Neural cell (in vitro differentiated cells): ENCODE results near the gene NEURL2. TPM values are rescaled to one million over a fixed set of nuclear protein-coding genes. Genes with fewer than 3 reads are reported as not detected.

ENCODE experiments used
- H2AFZ ChIP-seq: fragments of 200-600, 300-800 bp; sonication (generic), shearing (Covaris generic); 2 replicates; pipeline ENCODE4 v1.6.0; 2014; ENCODE audit warnings: low read depth, mild to moderate bottlenecking, antibody characterized with exemption, low read length, moderate library complexity
- H3F3A ChIP-seq: fragments of 200-600 bp; shearing (Covaris generic); 2 replicates; pipeline ENCODE4 v1.6.1; 2016; ENCODE audit warnings: mild to moderate bottlenecking, moderate library complexity, mixed read lengths, antibody characterized with exemption, low read length; ENCODE audit not compliant: insufficient read depth, poor library complexity, severe bottlenecking
- H3K27ac ChIP-seq: fragments of 200-600, 300-800 bp; sonication (generic), shearing (Covaris generic); 2 replicates; pipeline ENCODE4 v1.5.1; 2014; ENCODE audit warnings: mild to moderate bottlenecking, low read length, moderate library complexity
- H3K27me3 ChIP-seq: fragments of 300-800, 200-600 bp; sonication (generic), shearing (Covaris generic); 2 replicates; pipeline ENCODE4 v1.6.0; 2014; ENCODE audit warnings: mild to moderate bottlenecking, low read depth, low read length, moderate library complexity; ENCODE audit not compliant: insufficient read depth
- H3K36me3 ChIP-seq: fragments of 300-800, 200-600 bp; sonication (generic), shearing (Covaris generic); 2 replicates; pipeline ENCODE4 v1.5.1; 2014; ENCODE audit warnings: mild to moderate bottlenecking, antibody characterized with exemption, low read length, moderate library complexity; ENCODE audit not compliant: insufficient read depth
- H3K4me2 ChIP-seq: fragments of 300-800, 200-600 bp; sonication (generic), shearing (Covaris generic); 2 replicates; pipeline ENCODE4 v1.6.0; 2014; ENCODE audit warnings: mild to moderate bottlenecking, low read length
- H3K4me3 ChIP-seq: fragments of 300-800, 200-600 bp; sonication (generic), shearing (Covaris generic); 2 replicates; pipeline ENCODE4 v1.5.1; 2014; ENCODE audit warnings: mild to moderate bottlenecking, low read length, moderate library complexity
- H3K79me2 ChIP-seq: fragments of 200-600 bp; shearing (Covaris generic); replicated peaks from 2 replicates; pipeline ENCODE4 v1.6.0; 2014; ENCODE audit warnings: mild to moderate bottlenecking, low read length, moderate library complexity; ENCODE audit not compliant: insufficient read depth
- H3K9ac ChIP-seq: fragments of 300-800, 200-600 bp; sonication (generic), shearing (Covaris generic); 2 replicates; pipeline ENCODE4 v1.6.1; 2016; ENCODE audit warnings: mild to moderate bottlenecking, low read length, mixed read lengths
- H3K9me2 ChIP-seq: fragments of 200-600 bp; shearing (Covaris generic); 2 replicates; pipeline ENCODE4 v1.6.1; 2016; ENCODE audit warnings: mild to moderate bottlenecking, low read length, mixed read lengths; ENCODE audit not compliant: insufficient read depth
- H3K9me3 ChIP-seq: fragments of 200-600, 300-800 bp; sonication (generic), shearing (Covaris generic); 2 replicates; pipeline ENCODE4 v1.6.1; 2016; ENCODE audit warnings: mild to moderate bottlenecking, mixed run types, low read length, moderate library complexity, mixed read lengths
- H4K20me1 ChIP-seq: fragments of 200-600 bp; shearing (Covaris generic); 2 replicates; pipeline ENCODE4 v1.6.1; 2016; ENCODE audit warnings: mild to moderate bottlenecking, mixed run types; ENCODE audit not compliant: insufficient read depth
- EP300 ChIP-seq: fragments of 450-650 bp; conservative IDR thresholded peaks from 2 replicates; pipeline ENCODE4 v1.6.1; 2014; ENCODE audit warnings: antibody characterized with exemption, mild to moderate bottlenecking, moderate library complexity; ENCODE audit not compliant: poor library complexity, severe bottlenecking
- EZH2 ChIP-seq: fragments of 200-600, 300-800 bp; shearing (Covaris generic), sonication (generic); IDR thresholded peaks from 2 replicates; pipeline ENCODE4 v1.6.1; 2014; ENCODE audit warnings: antibody characterized with exemption, low read length, borderline replicate concordance, mild to moderate bottlenecking; ENCODE audit not compliant: insufficient read depth, poor library complexity, severe bottlenecking
- MXI1 ChIP-seq: fragments of 450-650 bp; conservative IDR thresholded peaks from 2 replicates; pipeline ENCODE4 v1.6.1; 2014; ENCODE audit warnings: antibody characterized with exemption, mild to moderate bottlenecking; ENCODE audit not compliant: poor library complexity, severe bottlenecking
- POLR2AphosphoS5 ChIP-seq: IDR thresholded peaks from 2 replicates; pipeline ENCODE4 v1.6.1; 2012
- RAD21 ChIP-seq: fragments of 450-650 bp; conservative IDR thresholded peaks from 2 replicates; pipeline ENCODE4 v1.6.1; 2014; ENCODE audit warnings: antibody characterized with exemption, mild to moderate bottlenecking, moderate library complexity
- SMC3 ChIP-seq: fragments of 450-650 bp; conservative IDR thresholded peaks from 2 replicates; pipeline ENCODE4 v1.6.1; 2014; ENCODE audit warnings: antibody characterized with exemption, mild to moderate bottlenecking, moderate library complexity; ENCODE audit not compliant: poor library complexity
- TAF1 ChIP-seq: IDR thresholded peaks from 2 replicates; pipeline ENCODE4 v1.6.1; 2012; ENCODE audit warnings: low read depth
- polyA plus RNA-seq: library from polyadenylated mRNA; depleted of rRNA; stranded (reverse); fragments of >200 nt; gene quantifications from 2 replicates; pipeline ENCODE4 v1.2.3, GENCODE V29; 2014
- TF ChIP-seq, protein P1 (sequence below): IDR thresholded peaks from 2 replicates; pipeline ENCODE4 v1.6.1; 2012; ENCODE audit warnings: borderline replicate concordance
- TF ChIP-seq, protein P2 (sequence below): fragments of 450-650 bp; IDR thresholded peaks from 2 replicates; pipeline ENCODE4 v1.5.1; 2014; ENCODE audit warnings: antibody characterized with exemption, mild to moderate bottlenecking, moderate library complexity; ENCODE audit not compliant: poor library complexity, severe bottlenecking

NEURL2 gene
- polyA plus RNA-seq, 1 donor from 2014 or later = 5.0 TPM

DNA sequence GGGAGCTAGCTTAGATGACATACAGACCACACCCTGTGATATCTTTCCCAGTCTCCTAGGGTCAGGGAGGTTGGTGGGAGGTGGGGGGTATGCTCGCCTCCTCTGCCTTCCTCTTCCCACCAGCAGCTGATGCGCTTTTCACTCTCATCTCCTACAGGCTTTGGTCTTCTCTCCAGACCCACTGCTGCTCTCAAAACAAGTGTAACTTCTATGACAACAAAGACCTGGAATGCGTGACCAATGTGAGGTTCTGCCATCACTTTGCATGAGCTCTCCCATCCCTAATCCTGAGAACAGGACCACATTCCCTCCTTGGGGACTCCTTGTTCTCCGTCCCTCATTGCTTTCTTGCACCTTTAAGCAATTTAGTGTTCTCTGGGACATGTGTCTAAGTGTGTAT, 2.8 kb upstream of the NEURL2 start:
- Histone ChIP-seq H4K20me1 (no peaks in the 10 kb centered on the region), H3K9me2 (no peaks in the 10 kb centered on the region), H3K4me2 (no peak overlapping the region), H3K27ac (no peak overlapping the region), H3K36me3 (no peaks in the 10 kb centered on the region), H2AFZ (no peak overlapping the region), H3K9ac (no peak overlapping the region), H3K79me2 (no peaks in the 10 kb centered on the region), H3K4me3 (no peak overlapping the region), H3K9me3 (no peaks in the 10 kb centered on the region), H3K27me3 (no peaks in the 10 kb centered on the region), H3F3A (no peaks in the 10 kb centered on the region)
- TF ChIP-seq, protein P1, sequence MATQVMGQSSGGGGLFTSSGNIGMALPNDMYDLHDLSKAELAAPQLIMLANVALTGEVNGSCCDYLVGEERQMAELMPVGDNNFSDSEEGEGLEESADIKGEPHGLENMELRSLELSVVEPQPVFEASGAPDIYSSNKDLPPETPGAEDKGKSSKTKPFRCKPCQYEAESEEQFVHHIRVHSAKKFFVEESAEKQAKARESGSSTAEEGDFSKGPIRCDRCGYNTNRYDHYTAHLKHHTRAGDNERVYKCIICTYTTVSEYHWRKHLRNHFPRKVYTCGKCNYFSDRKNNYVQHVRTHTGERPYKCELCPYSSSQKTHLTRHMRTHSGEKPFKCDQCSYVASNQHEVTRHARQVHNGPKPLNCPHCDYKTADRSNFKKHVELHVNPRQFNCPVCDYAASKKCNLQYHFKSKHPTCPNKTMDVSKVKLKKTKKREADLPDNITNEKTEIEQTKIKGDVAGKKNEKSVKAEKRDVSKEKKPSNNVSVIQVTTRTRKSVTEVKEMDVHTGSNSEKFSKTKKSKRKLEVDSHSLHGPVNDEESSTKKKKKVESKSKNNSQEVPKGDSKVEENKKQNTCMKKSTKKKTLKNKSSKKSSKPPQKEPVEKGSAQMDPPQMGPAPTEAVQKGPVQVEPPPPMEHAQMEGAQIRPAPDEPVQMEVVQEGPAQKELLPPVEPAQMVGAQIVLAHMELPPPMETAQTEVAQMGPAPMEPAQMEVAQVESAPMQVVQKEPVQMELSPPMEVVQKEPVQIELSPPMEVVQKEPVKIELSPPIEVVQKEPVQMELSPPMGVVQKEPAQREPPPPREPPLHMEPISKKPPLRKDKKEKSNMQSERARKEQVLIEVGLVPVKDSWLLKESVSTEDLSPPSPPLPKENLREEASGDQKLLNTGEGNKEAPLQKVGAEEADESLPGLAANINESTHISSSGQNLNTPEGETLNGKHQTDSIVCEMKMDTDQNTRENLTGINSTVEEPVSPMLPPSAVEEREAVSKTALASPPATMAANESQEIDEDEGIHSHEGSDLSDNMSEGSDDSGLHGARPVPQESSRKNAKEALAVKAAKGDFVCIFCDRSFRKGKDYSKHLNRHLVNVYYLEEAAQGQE = no peak
- TF ChIP-seq RAD21 = no peak
- TF ChIP-seq EP300 = no peak
- no peak for TF ChIP-seq EZH2
- no peak for TF ChIP-seq MXI1
- no peak for TF ChIP-seq TAF1
- TF ChIP-seq, protein P2, sequence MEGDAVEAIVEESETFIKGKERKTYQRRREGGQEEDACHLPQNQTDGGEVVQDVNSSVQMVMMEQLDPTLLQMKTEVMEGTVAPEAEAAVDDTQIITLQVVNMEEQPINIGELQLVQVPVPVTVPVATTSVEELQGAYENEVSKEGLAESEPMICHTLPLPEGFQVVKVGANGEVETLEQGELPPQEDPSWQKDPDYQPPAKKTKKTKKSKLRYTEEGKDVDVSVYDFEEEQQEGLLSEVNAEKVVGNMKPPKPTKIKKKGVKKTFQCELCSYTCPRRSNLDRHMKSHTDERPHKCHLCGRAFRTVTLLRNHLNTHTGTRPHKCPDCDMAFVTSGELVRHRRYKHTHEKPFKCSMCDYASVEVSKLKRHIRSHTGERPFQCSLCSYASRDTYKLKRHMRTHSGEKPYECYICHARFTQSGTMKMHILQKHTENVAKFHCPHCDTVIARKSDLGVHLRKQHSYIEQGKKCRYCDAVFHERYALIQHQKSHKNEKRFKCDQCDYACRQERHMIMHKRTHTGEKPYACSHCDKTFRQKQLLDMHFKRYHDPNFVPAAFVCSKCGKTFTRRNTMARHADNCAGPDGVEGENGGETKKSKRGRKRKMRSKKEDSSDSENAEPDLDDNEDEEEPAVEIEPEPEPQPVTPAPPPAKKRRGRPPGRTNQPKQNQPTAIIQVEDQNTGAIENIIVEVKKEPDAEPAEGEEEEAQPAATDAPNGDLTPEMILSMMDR = no peak
- no peak for TF ChIP-seq POLR2AphosphoS5

DNA sequence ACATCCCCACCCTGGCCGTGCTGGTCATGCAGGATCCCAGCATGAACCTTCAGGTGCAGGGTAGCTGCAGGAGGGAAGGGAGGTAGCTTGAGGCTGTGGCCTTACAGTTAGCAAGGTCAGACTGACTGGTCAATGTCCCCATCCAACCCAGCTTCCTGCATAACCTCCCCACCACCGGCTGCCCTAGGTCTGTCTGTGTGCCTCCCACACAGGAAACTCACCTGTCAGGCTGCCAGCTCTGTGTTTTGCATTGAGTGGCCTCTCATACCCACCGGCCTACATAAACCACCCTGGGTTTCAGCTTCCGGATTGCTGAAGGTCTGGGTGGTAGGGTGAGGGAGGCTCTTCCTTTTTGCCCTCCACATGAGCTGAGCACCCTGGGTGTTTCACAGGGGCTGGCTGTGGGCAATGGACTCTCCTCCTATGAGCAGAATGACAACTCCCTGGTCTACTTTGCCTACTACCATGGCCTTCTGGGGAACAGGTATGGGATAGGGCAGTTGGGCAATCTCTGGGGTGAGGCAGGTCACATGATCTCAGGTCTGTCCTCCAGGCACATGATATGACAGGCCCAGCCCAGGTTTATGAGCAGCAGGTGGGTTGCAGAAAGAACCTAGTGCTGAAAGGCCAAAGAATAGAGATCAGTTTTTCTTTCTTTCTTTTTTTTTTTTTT, 2.0 kb upstream of the NEURL2 start:
- Histone ChIP-seq H3K4me2 (no peak overlapping the region), H3K4me3 (no peak overlapping the region), H3K9me3 (no peaks in the 10 kb centered on the region), H2AFZ (no peak overlapping the region), H3K9ac (no peak overlapping the region), H3K79me2 (no peaks in the 10 kb centered on the region), H3K36me3 (no peaks in the 10 kb centered on the region), H3F3A (no peaks in the 10 kb centered on the region), H4K20me1 (no peaks in the 10 kb centered on the region), H3K27ac (no peak overlapping the region), H3K27me3 (no peaks in the 10 kb centered on the region), H3K9me2 (no peaks in the 10 kb centered on the region)
- TF ChIP-seq EP300 (no peak), EZH2 (no peak), TAF1 (no peak), POLR2AphosphoS5 (no peak), SMC3 (no peak)
- TF ChIP-seq, protein P1 = no peak
- TF ChIP-seq, protein P2 = no peak
